ENCODE data around the gene BPIFB1. TPM values are rescaled to one million over a fixed set of nuclear protein-coding genes. Genes with fewer than 3 reads are reported as not detected.

BPIFB1 gene
- total RNA-seq, 1 donor from 2014 or later = not detected

GRCh38 chr20:33311011-33311410 lies 28.0 kb downstream of the BPIFB1 start:
- TF ChIP-seq CTCF (IDR thresholded peaks at IDR 0.05; ENCODE audit: partially characterized antibody, unreplicated experiment) = no peak
- DNase-seq = no peak
- Mint-ChIP-seq H3K4me1 (ENCODE audit: low read depth, unreplicated experiment) (peaks cover 12% of the 10 kb centered on the region), H3K4me3 (ENCODE audit: unreplicated experiment) (no peak overlapping the region), H3K27ac (ENCODE audit: unreplicated experiment) (no peak overlapping the region), H3K9me3 (ENCODE audit: unreplicated experiment) (peaks cover 11% of the 10 kb centered on the region), H3K27me3 (ENCODE audit: unreplicated experiment) (peaks cover 2% of the 10 kb centered on the region), H3K36me3 (ENCODE audit: unreplicated experiment) (peaks cover 4% of the 10 kb centered on the region)

- no peak for TF ChIP-seq CTCF (IDR thresholded peaks at IDR 0.05; ENCODE audit: partially characterized antibody, unreplicated experiment)
- peaks cover 11% of the 10 kb centered on the region for H3K9me3 Mint-ChIP-seq (ENCODE audit: unreplicated experiment)
- DNase-seq = no peak
- H3K27ac Mint-ChIP-seq (ENCODE audit: unreplicated experiment) = no peak overlapping the region
- H3K4me1 Mint-ChIP-seq (ENCODE audit: low read depth, unreplicated experiment) = peaks cover 11% of the 10 kb centered on the region
- peaks cover 2% of the 10 kb centered on the region for H3K27me3 Mint-ChIP-seq (ENCODE audit: unreplicated experiment)
- no peak overlapping the region for H3K4me3 Mint-ChIP-seq (ENCODE audit: unreplicated experiment)
- H3K36me3 Mint-ChIP-seq (ENCODE audit: unreplicated experiment) = peaks cover 4% of the 10 kb centered on the region
Observed at GRCh38 chr20:33311996-33312395, 29.0 kb downstream of the BPIFB1 start.

GRCh38 chr20:33312583-33312982 lies 29.6 kb downstream of the BPIFB1 start:
- Mint-ChIP-seq H3K27me3 (ENCODE audit: unreplicated experiment) (peaks cover 3% of the 10 kb centered on the region), H3K36me3 (ENCODE audit: unreplicated experiment) (peaks cover 4% of the 10 kb centered on the region), H3K27ac (ENCODE audit: unreplicated experiment) (no peak overlapping the region), H3K4me3 (ENCODE audit: unreplicated experiment) (no peak overlapping the region), H3K4me1 (ENCODE audit: low read depth, unreplicated experiment) (peaks cover 11% of the 10 kb centered on the region), H3K9me3 (ENCODE audit: unreplicated experiment) (peaks cover 13% of the 10 kb centered on the region)
- no peak for TF ChIP-seq CTCF (IDR thresholded peaks at IDR 0.05; ENCODE audit: partially characterized antibody, unreplicated experiment)
- DNase-seq = no peak

GRCh38 chr20:33313686-33314314 lies 30.8 kb downstream of the BPIFB1 start:
- H3K4me3 Mint-ChIP-seq (ENCODE audit: unreplicated experiment) = no peak overlapping the region
- DNase-seq = no peak
- no peak for TF ChIP-seq CTCF (IDR thresholded peaks at IDR 0.05; ENCODE audit: partially characterized antibody, unreplicated experiment)
- no peaks in the 10 kb centered on the region for H3K36me3 Mint-ChIP-seq (ENCODE audit: unreplicated experiment)
- H3K27ac Mint-ChIP-seq (ENCODE audit: unreplicated experiment) = no peak overlapping the region
- H3K27me3 Mint-ChIP-seq (ENCODE audit: unreplicated experiment) = peaks cover 3% of the 10 kb centered on the region
- peaks cover 11% of the 10 kb centered on the region for H3K4me1 Mint-ChIP-seq (ENCODE audit: low read depth, unreplicated experiment)
- peaks cover 11% of the 10 kb centered on the region for H3K9me3 Mint-ChIP-seq (ENCODE audit: unreplicated experiment)

- Mint-ChIP-seq H3K27me3 (ENCODE audit: unreplicated experiment) (peaks cover 3% of the 10 kb centered on the region), H3K36me3 (ENCODE audit: unreplicated experiment) (no peaks in the 10 kb centered on the region), H3K4me3 (ENCODE audit: unreplicated experiment) (no peak overlapping the region), H3K4me1 (ENCODE audit: low read depth, unreplicated experiment) (peaks cover 5% of the 10 kb centered on the region), H3K9me3 (ENCODE audit: unreplicated experiment) (peaks cover 4% of the 10 kb centered on the region), H3K27ac (ENCODE audit: unreplicated experiment) (no peak overlapping the region)
- no peak for TF ChIP-seq CTCF (IDR thresholded peaks at IDR 0.05; ENCODE audit: partially characterized antibody, unreplicated experiment)
- DNase-seq = no peak
Observed at GRCh38 chr20:33316343-33316742, 33.3 kb downstream of the BPIFB1 start.

All from glutamatergic neuron (in vitro differentiated cells).